IMR-90 (cell line): Measurements from ENCODE around the gene ST14. TPM values are rescaled to one million over a fixed set of nuclear protein-coding genes. Genes with fewer than 3 reads are reported as not detected.

Experiments
- ATAC-seq: fragments of 200-7000 bp; cut with Tn5 transposase; 2 replicates; pipeline ENCODE4 v1.9.1; 2020; ENCODE audit warnings: low read depth, mild to moderate bottlenecking, moderate library complexity
- BruUV-seq: library from RNA; stranded (reverse); fragments of 400-500 nt; replicated peaks from 2 replicates; lab custom pipeline; 2021; lab: Mats Ljungman, UMichigan
- CTCF ChIA-PET: fragments of 300-600 bp; formaldehyde crosslinking; extraction: SDS; loops from one replicate; lab custom pipeline; 2021; ENCODE audit warnings: antibody characterized with exemption; lab: Yijun Ruan, JAX
- POLR2A ChIA-PET: fragments of 300-600 bp; sonication (Branson Sonifier 250); formaldehyde crosslinking; loops from one replicate; lab custom pipeline; 2022; ENCODE audit warnings: antibody characterized with exemption; ENCODE audit not compliant: unreplicated experiment; lab: Charles Lee
- DNase-seq: peaks from one replicate; pipeline ENCODE4 v3.0.0; 2013
- H2AFZ ChIP-seq: replicated peaks from 2 replicates; pipeline ENCODE3; 2013; ENCODE audit warnings: low read length, mild to moderate bottlenecking; ENCODE audit not compliant: poor library complexity
- H2AK5ac ChIP-seq: 2 replicates; pipeline ENCODE4 v1.6.1; 2013; ENCODE audit warnings: low read depth, low read length, inconsistent platforms
- H2AK9ac ChIP-seq: replicated peaks from 2 replicates; pipeline ENCODE3; 2013; ENCODE audit warnings: mild to moderate bottlenecking, low read depth, low read length, moderate library complexity; ENCODE audit not compliant: poor library complexity
- H2BK120ac ChIP-seq: 2 replicates; pipeline ENCODE4 v1.6.1; 2013; ENCODE audit warnings: low read depth, low read length, inconsistent platforms
- H2BK15ac ChIP-seq: 3 replicates; pipeline ENCODE4 v1.6.1; 2013; ENCODE audit warnings: low read depth, low read length, inconsistent platforms
- H2BK20ac ChIP-seq: 2 replicates; pipeline ENCODE4 v1.6.1; 2013; ENCODE audit warnings: low read depth, mild to moderate bottlenecking, inconsistent platforms, low read length, moderate library complexity
- H2BK5ac ChIP-seq: 2 replicates; pipeline ENCODE4 v1.6.1; 2013; ENCODE audit warnings: mild to moderate bottlenecking, low read depth, low read length, inconsistent platforms; ENCODE audit not compliant: poor library complexity, severe bottlenecking
- H3K14ac ChIP-seq: replicated peaks from 2 replicates; pipeline ENCODE4 v1.6.1; 2013; ENCODE audit warnings: low read depth, low read length, inconsistent platforms
- H3K18ac ChIP-seq: 2 replicates; pipeline ENCODE4 v1.6.1; 2013; ENCODE audit warnings: low read depth, low read length, control low read depth
- H3K23ac ChIP-seq: 2 replicates; pipeline ENCODE4 v1.6.1; 2013; ENCODE audit warnings: low read depth, low read length, inconsistent platforms
- H3K27ac ChIP-seq: 2 replicates; pipeline ENCODE4 v1.5.1; 2013; ENCODE audit warnings: mild to moderate bottlenecking, control low read depth, low read length; ENCODE audit not compliant: insufficient read depth
- H3K27me3 ChIP-seq: 2 replicates; pipeline ENCODE4 v1.6.1; 2013; ENCODE audit warnings: low read length; ENCODE audit not compliant: control insufficient read depth, insufficient read depth
- H3K36me3 ChIP-seq: 2 replicates; pipeline ENCODE4 v1.6.1; 2013; ENCODE audit warnings: low read length, mixed read lengths; ENCODE audit not compliant: control insufficient read depth, insufficient read depth
- H3K4ac ChIP-seq: 2 replicates; pipeline ENCODE4 v1.6.1; 2013; ENCODE audit warnings: low read depth, low read length, inconsistent platforms
- H3K4me1 ChIP-seq: 2 replicates; pipeline ENCODE4 v1.6.1; 2013; ENCODE audit warnings: low read length, mixed read lengths; ENCODE audit not compliant: control insufficient read depth, insufficient read depth
- H3K4me2 ChIP-seq: 2 replicates; pipeline ENCODE4 v1.6.1; 2013; ENCODE audit warnings: low read depth, mild to moderate bottlenecking, control low read depth, low read length, moderate library complexity
- H3K4me3 ChIP-seq: 2 replicates; pipeline ENCODE4 v1.5.1; 2013; ENCODE audit warnings: low read depth, mild to moderate bottlenecking, control low read depth, low read length, moderate library complexity; ENCODE audit not compliant: insufficient read depth
- H3K56ac ChIP-seq: 2 replicates; pipeline ENCODE4 v1.6.1; 2013; ENCODE audit warnings: low read length, inconsistent platforms; ENCODE audit not compliant: insufficient read depth; ENCODE audit errors: extremely low read depth
- H3K79me1 ChIP-seq, 2 experiments: 2 replicates each; pipeline ENCODE4 v1.6.1; 2013; ENCODE audit warnings: low read length in 2 of 2, inconsistent platforms in 1 of 2, low read depth in 1 of 2
- H3K9ac ChIP-seq: 2 replicates; pipeline ENCODE4 v1.6.1; 2013; ENCODE audit warnings: low read depth, low read length, control low read depth
- H3K9me1 ChIP-seq: 2 replicates; pipeline ENCODE4 v1.6.1; 2013; ENCODE audit warnings: low read length, inconsistent platforms; ENCODE audit not compliant: insufficient read depth
- H3K9me3 ChIP-seq: 2 replicates; pipeline ENCODE4 v1.6.1; 2013; ENCODE audit warnings: low read length; ENCODE audit not compliant: control insufficient read depth, insufficient read depth
- H4K20me1 ChIP-seq: 2 replicates; pipeline ENCODE4 v1.6.1; 2013; ENCODE audit warnings: low read length, inconsistent platforms; ENCODE audit not compliant: insufficient read depth
- H4K5ac ChIP-seq: 2 replicates; pipeline ENCODE4 v1.6.1; 2013; ENCODE audit warnings: mild to moderate bottlenecking, low read depth, low read length, control low read depth
- H4K8ac ChIP-seq, 2 experiments: 2 replicates each; pipeline ENCODE4 v1.6.1; 2013; ENCODE audit warnings: low read depth in 2 of 2, low read length in 2 of 2, control low read depth in 1 of 2, inconsistent platforms in 1 of 2
- H4K91ac ChIP-seq: 2 replicates; pipeline ENCODE4 v1.6.1; 2013; ENCODE audit warnings: low read depth, low read length, inconsistent platforms; ENCODE audit not compliant: insufficient read depth
- BHLHE40 ChIP-seq: fragments of 150-350 bp; IDR thresholded peaks from 2 replicates; pipeline ENCODE4 v1.6.1; 2016; ENCODE audit warnings: mild to moderate bottlenecking, low read depth, low read length
- CEBPB ChIP-seq: IDR thresholded peaks from 2 replicates; pipeline ENCODE4 v1.6.1; 2012; ENCODE audit warnings: low read depth, low read length, improper control_type of control experiment
- CHD1 ChIP-seq: IDR thresholded peaks from 2 replicates; pipeline ENCODE4 v1.6.1; 2012; ENCODE audit warnings: low read depth, low read length, improper control_type of control experiment
- CTCF ChIP-seq: conservative IDR thresholded peaks from 2 replicates; pipeline ENCODE4 v1.5.1; 2012; ENCODE audit warnings: mild to moderate bottlenecking, low read depth, low read length, improper control_type of control experiment
- ELK1 ChIP-seq: fragments of 150-350 bp; IDR thresholded peaks from 2 replicates; pipeline ENCODE4 v1.6.1; 2016; ENCODE audit warnings: low read depth, mild to moderate bottlenecking, low read length, moderate library complexity, borderline replicate concordance
- FOS ChIP-seq: fragments of 150-350 bp; IDR thresholded peaks from 2 replicates; pipeline ENCODE4 v1.6.1; 2016; ENCODE audit warnings: low read depth, low read length
- MAFK ChIP-seq: IDR thresholded peaks from 2 replicates; pipeline ENCODE4 v1.6.1; 2012; ENCODE audit warnings: low read depth, low read length, improper control_type of control experiment
- MAZ ChIP-seq: IDR thresholded peaks from 2 replicates; pipeline ENCODE4 v1.6.1; 2012; ENCODE audit warnings: low read depth, mild to moderate bottlenecking, low read length, improper control_type of control experiment, moderate library complexity, borderline replicate concordance
- MXI1 ChIP-seq: IDR thresholded peaks from 2 replicates; pipeline ENCODE4 v1.6.1; 2012; ENCODE audit warnings: low read depth, mild to moderate bottlenecking, low read length, moderate library complexity, borderline replicate concordance
- NFE2L2 ChIP-seq: fragments of 150-350 bp; IDR thresholded peaks from 2 replicates; pipeline ENCODE4 v1.6.1; 2016; ENCODE audit warnings: low read depth, mild to moderate bottlenecking, low read length
- POLR2A ChIP-seq: IDR thresholded peaks from 2 replicates; pipeline ENCODE4 v1.6.1; 2012; ENCODE audit warnings: mild to moderate bottlenecking, low read depth, low read length
- RAD21 ChIP-seq: IDR thresholded peaks from 2 replicates; pipeline ENCODE4 v1.6.1; 2012; ENCODE audit warnings: low read length, improper control_type of control experiment
- RCOR1 ChIP-seq: IDR thresholded peaks from 2 replicates; pipeline ENCODE4 v1.6.1; 2012; ENCODE audit warnings: mild to moderate bottlenecking, low read length, improper control_type of control experiment; ENCODE audit not compliant: insufficient replicate concordance
- RFX5 ChIP-seq: IDR thresholded peaks from 2 replicates; pipeline ENCODE4 v1.8.0; 2012; ENCODE audit warnings: low read depth, mild to moderate bottlenecking, low read length, moderate library complexity
- SMC3 ChIP-seq: fragments of 150-350 bp; IDR thresholded peaks from 2 replicates; pipeline ENCODE4 v1.6.1; 2016; ENCODE audit warnings: low read depth, mild to moderate bottlenecking, antibody characterized with exemption, low read length, moderate library complexity
- WGBS, 2 experiments: methylation state at CpG; one replicate each; pipeline versions ENCODE4 v1.1.5 to v1.1.7; 2013; ENCODE audit warnings: missing lambda C conversion rate in 2 of 2; ENCODE audit not compliant: insufficient read length in 1 of 2; ENCODE audit errors: extremely low coverage in 2 of 2; 5-methylcytosine and 5-hydroxymethylcytosine counted together
- dilution Hi-C: fragments of 300-500 bp; cut with HindIII; formaldehyde crosslinking; loops from one replicate; pipeline ENCODE4 v1.14.3; 2018; ENCODE audit warnings: low sequenced_read_pairs; ENCODE audit not compliant: unreplicated experiment
- in situ Hi-C: fragments of 300-500 bp; cut with MboI; formaldehyde crosslinking; loops from 3 replicates; pipeline ENCODE4 v1.14.3; 2019; ENCODE audit warnings: low sequenced_read_pairs, inconsistent platforms, mixed read lengths
- intact Hi-C: fragments of 100-400 bp; cut with micrococcal nuclease; formaldehyde crosslinking; loops from 2 replicates; pipeline ENCODE4 v1.10.0; 2022
- polyA plus RNA-seq, 3 experiments: library from polyadenylated mRNA; depleted of rRNA; stranded (reverse); fragments of >200 nt; gene quantifications; 2 replicates each; pipeline ENCODE4 v1.2.3, GENCODE V29; 2012; ENCODE audit warnings: low replicate concordance in 1 of 3
- total RNA-seq: library from RNA; depleted of rRNA; stranded (reverse); fragments of >200 nt; gene quantifications from 2 replicates; pipeline ENCODE4 v1.2.3, GENCODE V29; 2012
- TF ChIP-seq, protein P1 (sequence below): fragments of 150-350 bp; IDR thresholded peaks from 2 replicates; pipeline ENCODE4 v1.6.1; 2017; ENCODE audit warnings: mild to moderate bottlenecking, antibody characterized with exemption, low read length, low read depth

Gene ST14
- total and polyA plus RNA-seq, 2 of the 4 experiments (the other 2 are of a cell fraction), result not detected

DNA sequence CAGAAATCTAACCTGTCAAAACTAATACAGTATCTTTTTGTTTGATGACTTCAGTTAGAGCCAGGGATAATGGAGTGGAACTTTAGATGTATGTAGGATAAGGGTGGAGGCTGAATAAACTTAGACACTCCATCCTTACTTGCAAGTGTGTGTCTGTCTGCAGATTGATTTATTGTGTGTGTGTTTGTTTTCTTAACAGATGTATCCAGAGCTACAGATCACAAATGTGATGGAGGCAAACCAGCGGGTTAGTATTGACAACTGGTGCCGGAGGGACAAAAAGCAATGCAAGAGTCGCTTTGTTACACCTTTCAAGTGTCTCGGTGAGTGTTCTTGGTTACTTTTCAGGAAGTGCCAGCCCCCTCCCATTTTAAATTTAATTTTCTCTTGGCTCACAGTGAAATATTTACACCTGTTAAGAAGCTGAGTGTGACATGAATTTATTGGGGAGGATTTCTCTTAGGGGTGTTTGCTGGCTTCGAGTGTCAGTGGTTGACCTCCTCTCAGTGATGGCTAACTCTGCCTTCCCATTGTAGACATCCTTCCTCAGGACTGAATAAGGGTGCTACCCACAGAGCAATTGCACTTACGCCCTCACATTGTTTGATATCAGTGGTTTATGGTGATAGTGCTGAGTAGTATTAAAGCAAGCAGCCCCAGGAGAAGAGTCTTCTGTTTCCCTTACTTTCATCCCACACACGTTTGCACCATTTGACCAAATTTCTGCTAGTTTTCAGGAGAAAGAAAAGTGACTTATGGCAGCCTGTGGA is 49.1 kb upstream of the ST14 start:
- H3K4me3 ChIP-seq, result no peak overlapping the region
- no peak overlapping the region for H2AK5ac ChIP-seq
- peaks cover 43% of the 10 kb centered on the region for H4K20me1 ChIP-seq
- H3K14ac ChIP-seq, result no peak overlapping the region
- H3K9me3 ChIP-seq, result no peaks in the 10 kb centered on the region
- H3K56ac ChIP-seq, result no peak overlapping the region
- no peak overlapping the region for H2BK20ac ChIP-seq
- peaks cover 16% of the 10 kb centered on the region for H3K36me3 ChIP-seq
- H3K9ac ChIP-seq, result no peak overlapping the region
- no peak overlapping the region for H4K8ac ChIP-seq
- H3K4me2 ChIP-seq, result no peak overlapping the region
- no peak for ATAC-seq
- H2AFZ ChIP-seq, result no peak overlapping the region
- no TSS peak for BruUV-seq
- peaks cover 14% of the 10 kb centered on the region for H3K27me3 ChIP-seq
- peaks cover 16 to 17% of the 10 kb centered on the region in 2 experiments for H3K79me1 ChIP-seq
- H3K4me1 ChIP-seq, result no peaks in the 10 kb centered on the region
- no peak overlapping the region for H2BK120ac ChIP-seq
- no peak overlapping the region for H3K27ac ChIP-seq
- intact Hi-C loops (no loop called here), in situ Hi-C loops (no loop called here), dilution Hi-C loops (no loop called here)
- no peak overlapping the region for H3K23ac ChIP-seq
- no peak overlapping the region for H4K91ac ChIP-seq
- ChIA-PET POLR2A (no interaction called here), CTCF (no interaction called here)
- H3K4ac ChIP-seq, result no peak overlapping the region
- no peak overlapping the region for H2AK9ac ChIP-seq
- 100% methylated on average over 2 of the region's 7 CpGs; no CpG with 5 or more reads in 1 of the 2 experiments for WGBS, 2 experiments
- H2BK15ac ChIP-seq, result no peak overlapping the region
- DNase-seq, result no peak
- H2BK5ac ChIP-seq, result no peak overlapping the region
- no peak overlapping the region for H3K18ac ChIP-seq
- H4K5ac ChIP-seq, result no peak overlapping the region
- TF ChIP-seq, protein P1, sequence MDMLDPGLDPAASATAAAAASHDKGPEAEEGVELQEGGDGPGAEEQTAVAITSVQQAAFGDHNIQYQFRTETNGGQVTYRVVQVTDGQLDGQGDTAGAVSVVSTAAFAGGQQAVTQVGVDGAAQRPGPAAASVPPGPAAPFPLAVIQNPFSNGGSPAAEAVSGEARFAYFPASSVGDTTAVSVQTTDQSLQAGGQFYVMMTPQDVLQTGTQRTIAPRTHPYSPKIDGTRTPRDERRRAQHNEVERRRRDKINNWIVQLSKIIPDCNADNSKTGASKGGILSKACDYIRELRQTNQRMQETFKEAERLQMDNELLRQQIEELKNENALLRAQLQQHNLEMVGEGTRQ, result no peak
- TF ChIP-seq SMC3, result no peak
- no peak for TF ChIP-seq BHLHE40
- no peak for TF ChIP-seq RFX5
- TF ChIP-seq ELK1, result no peak
- no peak for TF ChIP-seq FOS
- no peak for TF ChIP-seq MAFK
- TF ChIP-seq CEBPB, result no peak
- TF ChIP-seq POLR2A, result no peak
- no peak for TF ChIP-seq MAZ
- no peak for TF ChIP-seq RAD21
- TF ChIP-seq CHD1, result no peak
- no peak for TF ChIP-seq RCOR1
- TF ChIP-seq MXI1, result no peak
- TF ChIP-seq NFE2L2, result no peak
- no peak for TF ChIP-seq CTCF
- H3K9me1 ChIP-seq, result peaks cover 4% of the 10 kb centered on the region
